NOMO-1 treated with dmso at 0.1 percent for 144 hours (cell line): ENCODE results near the gene DDX24.
"Not testable (repeated sequence)": the region's sequence is repeated elsewhere in the genome, so short reads cannot be mapped to it uniquely, and the experiment has no call there.

ENCODE experiments used
- DNase-seq: peaks from one replicate; lab custom pipeline; 2025; ENCODE audit not compliant: unreplicated experiment; lab: John Stamatoyannopoulos, UW

The DDX24 gene

DNA sequence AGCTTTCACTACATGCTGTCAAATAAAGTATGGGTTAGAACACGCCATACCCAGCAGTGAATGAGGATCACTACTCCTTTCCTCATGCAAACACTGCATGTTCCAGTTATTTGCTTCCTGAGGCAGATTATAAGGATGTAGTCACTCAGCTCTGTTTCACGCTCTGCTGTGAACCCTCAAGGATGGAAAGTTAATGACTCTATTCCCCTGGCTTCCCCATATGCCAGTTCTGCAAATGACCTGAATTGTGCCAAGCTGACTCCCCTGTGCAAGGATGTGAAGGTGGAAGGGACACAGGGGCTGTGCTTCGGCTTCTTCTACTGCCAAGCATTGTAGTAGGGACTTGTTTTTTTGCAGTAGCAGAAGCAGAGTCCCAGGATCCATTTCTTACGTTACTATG, 6.9 kb upstream of the DDX24 start:
- no peak for DNase-seq

DNA sequence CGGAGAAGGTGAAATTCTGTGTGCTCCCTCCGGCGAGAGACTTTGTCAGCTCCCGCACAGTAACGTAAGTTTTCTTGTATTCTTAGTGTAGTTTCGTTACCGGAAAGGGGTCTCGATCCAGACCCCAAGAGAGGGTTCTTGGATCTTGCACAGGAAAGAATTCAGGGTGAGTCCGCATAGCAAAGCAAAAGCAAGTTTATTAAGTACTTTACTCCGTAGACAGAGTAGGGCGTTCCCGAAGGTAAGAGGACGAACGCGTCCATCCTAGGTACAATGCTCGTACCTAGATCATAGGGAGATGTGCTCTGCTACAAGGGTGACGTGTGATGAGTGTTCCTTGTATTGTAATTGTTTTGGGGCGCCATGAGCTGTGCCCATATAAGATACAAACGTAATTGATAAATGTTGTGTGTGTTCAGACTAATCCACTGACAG, 401 bp upstream of the DDX24 start:
- DNase-seq, result no peak

DNA sequence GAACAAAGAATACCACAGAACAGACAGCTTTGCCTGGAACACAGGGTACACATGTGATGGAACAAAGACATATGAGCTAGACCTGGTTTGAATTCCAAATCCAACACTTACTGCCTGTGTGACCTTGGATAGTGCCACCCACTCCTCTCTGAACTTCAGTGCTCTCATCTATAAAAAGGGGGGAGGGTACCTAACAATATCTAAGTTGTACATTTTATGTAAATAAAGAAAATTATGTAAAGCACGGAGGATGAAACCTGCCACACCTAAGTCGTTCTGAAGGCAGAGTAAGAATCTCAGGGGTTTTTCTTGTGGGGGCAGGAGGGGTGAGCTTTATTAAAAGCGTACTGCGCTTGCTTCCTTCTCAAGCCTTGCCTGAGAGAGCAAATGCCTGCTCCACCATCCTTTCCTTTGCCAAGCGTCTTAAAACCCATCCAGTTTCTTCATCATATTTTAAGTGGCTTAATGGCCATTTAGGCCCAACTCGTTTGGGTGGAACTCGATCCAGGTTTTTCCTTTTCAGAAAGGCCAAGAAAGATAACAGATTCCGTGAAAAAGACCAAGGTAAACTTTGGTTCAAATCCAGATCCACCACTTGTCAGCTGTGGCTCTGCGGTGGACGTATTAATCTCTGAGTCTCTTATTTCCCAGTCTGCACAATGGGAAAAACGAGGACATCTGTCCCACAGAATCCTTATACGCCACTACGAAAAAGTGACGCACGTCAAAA, 946 bp downstream of the DDX24 start:
- no peak for DNase-seq

DNA sequence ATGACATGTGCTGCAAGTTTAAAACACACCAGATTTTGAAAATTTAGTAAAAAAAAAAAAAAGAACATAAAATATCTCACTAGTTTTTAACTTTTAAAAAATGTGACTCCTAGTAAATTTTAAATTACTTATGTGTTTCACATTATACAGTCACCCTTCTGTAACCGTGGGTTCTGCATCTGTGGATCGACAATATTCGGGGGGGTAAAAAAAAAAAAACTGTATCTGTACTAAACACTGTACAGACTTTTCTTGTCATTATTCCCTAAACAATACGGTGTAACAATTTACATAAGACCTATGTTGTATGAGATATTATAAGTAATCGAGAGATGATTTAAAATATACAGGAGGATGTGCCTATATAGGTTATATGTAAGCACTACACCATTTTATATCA, 3.2 kb downstream of the DDX24 start:
- no peak for DNase-seq

DNA sequence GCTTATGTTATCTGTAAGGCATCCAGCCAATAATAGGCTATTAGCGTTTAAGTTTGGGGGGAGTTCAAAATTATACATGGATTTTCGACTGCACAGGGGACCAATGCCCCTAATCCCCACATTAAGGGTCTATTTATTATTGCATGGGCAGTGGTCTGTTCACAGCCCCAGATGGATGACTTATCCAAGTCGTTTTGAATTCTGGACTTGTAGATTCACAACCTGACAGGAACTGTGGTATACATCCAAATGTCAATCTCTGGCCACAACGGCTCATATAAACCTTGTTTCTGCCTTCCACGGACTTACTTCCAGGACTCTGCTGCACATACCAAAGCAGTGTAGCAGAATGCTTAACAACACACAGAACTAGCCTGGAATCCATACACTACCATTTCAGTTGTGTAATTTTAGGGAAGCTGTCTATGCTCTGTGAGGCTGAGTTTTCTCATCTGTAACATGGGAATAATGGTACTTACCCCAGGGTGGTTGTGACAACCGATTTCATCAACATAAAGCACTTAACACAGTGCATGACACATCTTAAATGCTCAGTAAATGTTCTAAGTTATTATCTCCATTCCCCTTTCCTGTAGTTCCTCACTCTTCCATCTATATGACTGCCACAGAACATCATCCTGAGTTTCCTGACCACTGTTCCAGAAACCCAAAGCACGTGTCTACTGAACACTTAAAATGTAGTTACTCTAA, 3.7 kb downstream of the DDX24 start:
- DNase-seq, result no peak

DNA sequence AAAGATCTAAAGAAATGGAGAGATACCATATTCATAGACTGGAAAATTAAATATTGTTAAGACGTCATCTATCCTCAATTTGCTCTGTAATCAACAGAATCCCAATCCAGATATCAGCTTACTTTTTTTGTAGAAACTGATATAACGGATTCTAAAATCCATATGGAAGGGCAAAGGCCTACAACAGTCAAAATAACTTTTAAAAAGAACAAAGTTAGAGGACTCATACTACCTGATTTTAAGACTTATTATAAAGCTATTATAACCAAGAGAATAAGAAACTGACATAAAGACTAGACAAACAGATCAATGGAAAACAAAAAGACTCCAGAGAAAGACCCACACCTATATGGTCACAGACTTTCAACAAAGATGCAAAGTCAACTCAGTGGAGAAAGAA, 6.0 kb downstream of the DDX24 start:
- no peak for DNase-seq

DNA sequence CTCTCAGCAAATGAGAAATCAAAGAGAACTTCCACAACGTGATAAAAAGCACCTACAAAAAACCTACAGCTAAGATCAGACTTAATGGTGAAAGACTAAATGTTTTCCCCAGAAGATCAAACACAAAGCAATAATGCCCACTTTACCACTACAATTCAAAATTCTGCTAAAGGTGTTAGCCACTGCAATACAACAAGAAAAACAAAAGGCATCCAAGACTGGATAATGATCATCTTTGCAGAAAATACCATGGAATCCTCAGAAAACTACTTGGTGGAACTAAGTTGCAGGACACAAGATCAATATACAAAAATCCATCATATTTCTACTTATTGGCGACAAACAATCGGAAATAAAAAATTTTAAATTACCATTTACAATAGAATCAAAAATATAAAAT, 6.5 kb downstream of the DDX24 start:
- no peak for DNase-seq

DNA sequence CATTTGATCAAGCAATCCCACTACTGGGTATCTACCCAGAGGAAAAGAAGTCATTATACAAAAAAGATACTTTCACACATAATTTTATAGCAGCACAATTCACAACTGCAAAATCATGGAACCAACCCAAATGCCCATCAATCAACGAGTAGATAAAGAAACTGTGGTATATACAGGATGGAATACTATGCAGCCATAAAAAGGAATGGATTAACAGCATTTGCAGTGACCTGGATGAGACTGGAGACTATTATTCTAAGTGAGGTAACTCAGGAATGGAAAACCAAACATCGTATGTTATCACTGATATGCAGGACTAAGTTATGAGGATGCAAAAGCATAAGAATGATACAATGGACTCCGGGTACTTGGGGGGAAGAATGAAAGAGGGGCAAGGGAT, 8.9 kb downstream of the DDX24 start:
- not testable (repeated sequence) for DNase-seq

DNA sequence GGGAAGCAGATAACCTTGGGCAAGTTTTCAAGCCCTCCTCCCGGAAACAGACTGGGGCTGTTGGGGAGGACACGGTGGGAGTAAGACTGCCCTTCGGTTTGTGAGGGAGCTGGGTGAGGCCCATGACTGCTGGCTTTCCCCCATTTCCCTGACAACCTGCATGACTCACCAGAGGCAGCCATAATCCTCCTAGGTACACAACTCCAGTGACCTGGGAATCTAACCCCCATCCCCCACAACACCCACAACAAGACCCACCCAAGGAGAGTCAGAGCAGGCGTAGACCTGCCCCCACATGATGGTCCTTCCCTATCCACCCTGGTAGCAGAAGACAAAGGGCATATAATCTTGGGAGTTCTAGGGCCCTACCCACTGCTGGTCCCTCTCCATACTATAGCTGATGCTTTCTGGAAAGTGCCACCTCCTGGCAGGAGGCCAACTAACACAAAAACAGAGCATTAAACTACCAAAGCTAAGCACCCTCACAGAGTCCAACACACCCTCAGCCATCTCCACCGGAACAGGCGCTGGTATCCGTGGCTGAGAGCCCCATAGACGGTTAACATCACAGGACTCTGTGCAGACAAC, 14.8 kb downstream of the DDX24 start:
- no peak for DNase-seq

DNA sequence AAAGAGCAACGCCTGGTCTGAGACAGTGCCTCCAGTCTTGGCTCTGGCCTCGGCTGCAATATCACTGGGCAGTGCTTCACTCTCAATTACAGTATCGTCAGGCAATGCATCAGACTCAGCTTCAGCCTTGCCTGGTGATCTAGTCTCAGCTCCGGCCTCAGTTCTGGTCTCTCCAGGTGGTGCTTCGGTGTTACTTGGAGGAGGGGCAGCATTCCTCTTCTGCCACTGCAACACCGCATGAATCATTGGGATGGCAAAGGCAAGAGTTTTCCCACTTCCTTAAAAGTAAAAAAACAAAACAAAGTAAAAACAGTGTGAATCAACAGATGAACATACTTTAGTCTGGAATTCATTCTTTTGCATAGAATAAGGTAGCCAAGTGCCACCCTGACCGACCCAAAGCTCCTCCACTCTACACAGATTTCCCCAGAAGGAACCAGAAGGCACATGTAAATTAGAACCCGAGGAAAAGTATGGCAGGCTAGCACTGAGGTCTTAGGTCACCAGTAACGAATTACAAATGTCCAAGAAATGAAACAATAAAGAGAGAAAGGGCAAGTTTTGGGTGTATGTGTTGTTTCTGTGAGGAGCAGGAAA, 18.6 kb downstream of the DDX24 start:
- no peak for DNase-seq

DNA sequence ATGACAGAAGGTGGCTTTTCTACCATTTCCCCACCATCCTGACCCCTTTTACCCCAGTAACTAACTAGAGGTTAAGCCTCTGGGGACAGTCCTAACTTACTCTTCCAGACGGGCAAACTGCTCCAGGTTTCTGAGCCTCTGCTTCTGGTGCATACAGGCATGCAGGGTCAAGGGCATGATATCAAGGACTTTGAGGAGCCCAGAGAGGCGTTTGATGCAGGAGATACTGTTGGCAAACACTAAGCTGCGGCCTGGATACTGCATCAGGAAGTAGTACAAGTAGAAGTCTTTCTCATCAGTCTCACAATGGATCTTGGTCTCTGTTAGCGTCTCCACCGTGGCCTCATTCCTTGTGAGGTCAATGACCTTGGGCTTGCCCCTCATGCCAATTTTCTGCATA, 21.0 kb downstream of the DDX24 start:
- no peak for DNase-seq

DNA sequence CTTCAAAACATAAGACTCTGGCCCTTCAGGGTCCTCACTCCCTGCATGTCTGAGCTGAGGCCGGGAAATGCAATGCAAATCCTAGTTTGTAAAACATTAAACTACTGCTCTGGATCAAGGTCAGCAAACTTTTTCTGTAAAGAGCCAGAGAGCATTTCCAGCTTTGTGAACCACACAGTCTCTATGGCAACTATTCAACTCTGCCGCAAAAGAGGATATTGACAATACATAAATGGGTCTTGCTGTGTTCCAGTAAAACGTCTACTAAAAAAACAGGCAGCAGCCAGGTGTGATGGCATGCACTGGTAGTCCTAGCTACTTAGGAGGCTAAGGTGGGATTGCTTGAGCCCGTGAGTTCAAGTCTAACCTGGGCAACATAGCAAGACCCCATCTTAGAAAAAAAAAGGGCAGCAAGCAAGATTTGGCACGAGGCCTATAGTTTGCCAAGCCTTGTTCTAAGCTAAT, 22.3 kb downstream of the DDX24 start:
- DNase-seq, result no peak

DNA sequence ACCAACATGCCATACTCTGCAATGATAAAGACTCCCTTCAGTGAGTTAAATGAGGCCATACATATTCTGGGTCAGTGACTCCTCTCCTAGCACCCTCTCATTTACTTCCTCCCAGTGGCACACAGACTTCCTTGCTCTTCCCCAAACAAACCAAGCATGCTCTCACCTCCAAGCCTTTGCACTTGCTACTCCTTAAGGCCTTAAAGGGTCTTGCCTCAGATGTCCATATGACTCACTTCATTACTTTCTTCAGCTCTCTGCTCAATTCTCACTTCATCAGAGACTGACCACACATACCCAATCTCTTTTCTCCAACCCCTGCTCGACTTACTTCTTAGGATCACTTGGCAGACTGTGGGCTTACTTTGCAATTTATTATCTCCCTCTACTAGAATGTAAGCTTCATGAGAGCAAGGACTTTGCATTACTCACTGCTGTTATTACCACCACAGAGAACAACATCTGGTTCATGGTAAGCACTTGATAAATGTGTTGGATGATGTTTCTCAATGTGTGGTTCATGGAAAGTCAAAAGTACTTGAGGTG, 22.8 kb downstream of the DDX24 start:
- no peak for DNase-seq

DNA sequence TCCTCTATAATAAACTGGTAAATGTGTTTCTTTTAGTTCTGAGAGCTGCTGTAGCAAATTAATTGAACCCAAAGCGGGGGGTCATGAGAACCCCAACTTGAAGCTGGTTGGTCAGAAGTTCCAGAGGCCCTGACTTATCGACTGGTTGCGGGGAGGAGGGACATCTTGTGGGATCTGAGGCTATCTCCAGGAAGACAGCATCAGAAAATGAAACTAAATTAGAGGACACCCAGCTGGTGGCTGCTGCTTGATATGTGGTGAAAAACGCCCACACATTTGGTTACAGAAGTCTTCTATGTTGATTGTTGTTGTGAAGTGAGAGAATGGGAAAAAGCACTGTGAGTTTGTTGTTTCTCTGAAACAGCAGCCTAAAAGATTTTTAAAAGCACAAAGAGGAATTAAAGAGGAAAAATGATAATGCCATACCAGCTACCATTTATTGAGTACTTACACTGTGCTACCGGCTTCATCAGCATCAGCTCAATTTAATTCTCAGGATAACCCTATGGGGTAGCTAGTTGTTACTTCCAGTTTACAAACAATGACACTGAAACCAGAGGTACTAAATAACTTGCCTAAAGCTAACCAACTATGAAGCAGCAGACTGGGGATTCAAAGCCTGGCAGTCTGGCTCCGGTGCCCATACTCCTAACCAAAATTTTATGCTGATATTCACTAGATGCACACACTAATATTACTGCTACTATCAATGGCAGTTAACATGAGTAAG, 24.3 kb downstream of the DDX24 start:
- no peak for DNase-seq

DNA sequence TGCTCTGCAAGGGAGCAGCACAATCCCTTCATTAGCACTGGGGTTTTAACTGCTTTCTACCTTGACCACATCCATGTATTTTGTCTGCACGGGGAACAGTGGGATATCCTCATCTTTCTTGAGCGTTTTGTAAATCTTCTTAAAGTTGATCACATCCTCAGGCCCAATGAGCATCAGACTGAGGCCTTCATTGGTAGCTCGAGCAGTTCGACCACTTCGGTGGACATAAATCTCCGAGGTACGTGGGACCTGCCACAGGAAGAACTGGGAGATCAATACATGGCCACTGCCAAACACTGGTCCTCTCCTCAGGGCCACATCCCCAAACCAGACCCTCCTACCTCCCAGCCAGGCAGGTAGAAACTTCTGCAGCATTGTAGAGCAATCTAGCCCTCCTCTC, 26.1 kb downstream of the DDX24 start:
- DNase-seq, result no peak

DNA sequence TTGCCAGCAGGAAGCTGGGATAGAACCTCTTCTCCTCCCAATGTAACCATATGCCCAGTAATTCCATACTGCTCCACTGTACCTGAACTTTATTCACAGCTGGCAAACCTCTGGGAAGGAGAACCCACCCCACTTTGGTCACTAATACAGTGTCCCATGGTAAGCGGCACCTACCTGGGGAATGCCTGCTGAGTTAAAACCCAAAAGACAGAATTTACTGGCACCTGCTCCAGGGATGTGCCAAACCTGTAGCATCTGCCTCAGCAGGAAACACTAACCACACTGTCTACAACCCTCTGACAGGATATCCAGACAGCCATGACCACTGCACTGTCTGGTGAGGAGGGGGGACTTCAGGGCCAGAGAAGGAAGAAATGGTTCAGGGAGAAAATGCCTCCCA, 26.6 kb downstream of the DDX24 start:
- no peak for DNase-seq

DNA sequence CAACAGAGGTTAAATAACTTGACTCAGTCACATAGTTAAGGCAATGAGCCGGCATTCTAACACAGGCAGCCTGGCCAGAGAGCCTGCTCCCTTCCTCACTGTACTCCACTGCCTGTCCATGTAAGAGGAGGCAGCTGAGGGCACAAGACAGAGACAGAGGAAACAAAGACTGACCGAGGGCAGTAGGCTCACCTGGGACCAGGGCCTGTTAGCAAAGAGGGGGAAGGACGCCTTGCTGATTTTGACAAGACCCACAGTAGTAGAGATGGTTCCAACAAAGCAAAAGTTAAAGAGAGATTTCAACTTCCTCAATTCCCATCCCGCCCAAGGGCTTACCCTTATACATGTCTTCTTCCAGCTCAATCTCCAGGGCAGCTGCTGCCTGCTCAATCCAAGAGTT, 28.3 kb downstream of the DDX24 start:
- DNase-seq, result no peak

DNA sequence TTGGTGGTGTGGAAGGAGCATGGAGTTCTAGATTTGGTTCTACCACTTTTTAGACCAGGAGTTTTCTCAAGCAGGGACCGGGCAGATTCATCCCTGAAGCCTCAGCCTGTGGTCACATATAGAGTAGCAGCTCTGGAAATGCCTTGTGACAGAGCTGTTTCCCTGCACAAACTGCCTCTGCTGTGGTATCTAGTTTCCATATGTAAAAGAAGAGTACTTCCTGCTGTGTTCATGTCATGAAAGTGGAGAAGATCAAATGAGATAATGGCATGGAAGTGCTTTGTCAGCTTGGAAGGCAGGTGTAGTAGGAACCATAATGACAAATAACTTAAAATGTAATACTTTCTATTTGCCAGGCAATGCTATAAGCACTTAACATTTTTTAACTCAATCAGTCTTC, 28.8 kb downstream of the DDX24 start:
- no peak for DNase-seq

DNA sequence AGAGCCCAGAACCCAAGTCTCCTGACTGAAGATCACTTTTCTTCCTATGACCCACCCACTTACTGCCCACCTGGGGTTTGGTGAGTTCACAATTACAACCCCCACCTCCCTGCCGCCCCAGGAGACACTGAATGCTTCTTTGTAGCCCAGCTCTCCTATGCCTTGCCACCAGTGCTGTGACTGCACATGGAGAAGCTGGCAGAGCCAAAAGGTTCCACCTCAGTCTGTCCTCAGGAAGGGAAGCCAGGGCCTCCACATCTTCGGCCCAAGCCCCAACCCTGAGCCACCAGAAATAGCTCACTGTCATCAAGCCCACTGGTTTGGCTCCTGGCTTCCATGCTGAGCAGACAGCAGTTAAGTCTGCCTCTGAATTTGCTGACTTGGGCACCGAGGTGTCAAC, 29.2 kb downstream of the DDX24 start:
- DNase-seq, result no peak

DNA sequence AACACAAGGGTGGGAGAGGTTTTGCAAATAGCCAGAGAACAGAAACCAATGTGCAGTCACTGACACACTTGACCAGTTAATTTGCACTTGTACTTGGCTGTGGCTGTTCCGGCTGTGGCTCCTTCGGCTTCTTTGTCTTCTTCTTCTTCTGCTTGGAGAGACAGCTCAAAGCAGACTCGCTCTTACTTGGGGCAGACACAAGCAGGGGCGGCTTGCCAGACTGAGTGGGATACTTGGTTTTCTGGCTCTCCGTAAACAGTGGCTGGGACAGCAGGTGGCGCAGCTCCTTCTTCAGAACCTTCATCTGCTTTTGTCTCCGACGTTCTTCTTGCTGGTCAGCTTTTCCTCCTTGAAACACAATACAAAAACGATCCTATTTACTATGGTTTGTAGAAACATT, 29.9 kb downstream of the DDX24 start:
- DNase-seq, result no peak
